NCI-H1930 (cell line): ENCODE data around the gene PPM1E.
A peak's percentile ranks its signal among the peaks of the same experiment; 100 is the strongest.
"Not testable (repeated sequence)": the region's sequence is repeated elsewhere in the genome, so short reads cannot be mapped to it uniquely, and the experiment has no call there.

Source experiments
- DNase-seq, 2 experiments: peaks; one replicate each; lab custom pipeline; 2025; lab: John Stamatoyannopoulos, UW

The PPM1E gene

GRCh38 chr17:58779446-58779845 is 23.8 kb downstream of the PPM1E start:
- DNase-seq, result no peak

- peak in 1 of 2 experiments; percentile 18 for DNase-seq
Measured at GRCh38 chr17:58783380-58783779, 27.7 kb downstream of the PPM1E start.

GRCh38 chr17:58785097-58785496 is 29.4 kb downstream of the PPM1E start:
- DNase-seq, result no peak

GRCh38 chr17:58786586-58787295 is 31.1 kb downstream of the PPM1E start:
- DNase-seq, result no peak

GRCh38 chr17:58788199-58788598 is 32.5 kb downstream of the PPM1E start:
- no peak for DNase-seq

GRCh38 chr17:58789160-58789559 is 33.5 kb downstream of the PPM1E start:
- no peak for DNase-seq

- DNase-seq, result no peak
Measured at GRCh38 chr17:58789831-58790230, 34.2 kb downstream of the PPM1E start.

- DNase-seq, result not testable (repeated sequence)
Measured at GRCh38 chr17:58794508-58794907, 38.9 kb downstream of the PPM1E start.

- DNase-seq, result no peak
Measured at GRCh38 chr17:58802188-58802587, 46.5 kb downstream of the PPM1E start.

GRCh38 chr17:58806046-58806445 is 50.4 kb downstream of the PPM1E start:
- no peak for DNase-seq

GRCh38 chr17:58808609-58809563 is 53.2 kb downstream of the PPM1E start:
- DNase-seq, result no peak

GRCh38 chr17:58809564-58809936 is 53.9 kb downstream of the PPM1E start:
- no peak for DNase-seq

- DNase-seq, result no peak
Measured at GRCh38 chr17:58811290-58811689, 55.6 kb downstream of the PPM1E start.

- no peak for DNase-seq
Measured at GRCh38 chr17:58813712-58814111, 58.1 kb downstream of the PPM1E start.

- no peak for DNase-seq
Measured at GRCh38 chr17:58818654-58819053, 63.0 kb downstream of the PPM1E start.

GRCh38 chr17:58822148-58823050 is 66.7 kb downstream of the PPM1E start:
- DNase-seq, result no peak

GRCh38 chr17:58823051-58823525 is 67.4 kb downstream of the PPM1E start:
- DNase-seq, result no peak

- no peak for DNase-seq
Measured at GRCh38 chr17:58829172-58829637, 73.6 kb downstream of the PPM1E start.

GRCh38 chr17:58831780-58832179 is 76.1 kb downstream of the PPM1E start:
- DNase-seq, result no peak

- DNase-seq, result no peak
Measured at GRCh38 chr17:58832514-58832913, 76.9 kb downstream of the PPM1E start.

- DNase-seq, result no peak
Measured at GRCh38 chr17:58837699-58838098, 82.0 kb downstream of the PPM1E start.
